Measurements from ENCODE around the gene ESR1.

- TF ChIP-seq CTCF (IDR thresholded peaks at IDR 0.05) (no peak), POLR2A (IDR thresholded peaks at IDR 0.05) (no peak)
Measured at GRCh38 chr6:151814614-151815013, 7.1 kb downstream of the ESR1 start.
